ENCODE results near the gene BACE1. TPM values are rescaled to one million over a fixed set of nuclear protein-coding genes. Genes with fewer than 3 reads are reported as not detected.

Gene BACE1
- total and polyA plus RNA-seq, 10 of the 15 experiments (the other 5 are each of a cell fraction or from before 2014, with no cell fraction given), result 0.07 to 1.6 (median 0.32) TPM

GRCh38 chr11:117300773-117301172 is 15.3 kb downstream of the BACE1 start:
- ChIA-PET SMC1A (ENCODE audit: uncharacterized antibody, unreplicated experiment) (no interaction called here), CTCF (no interaction called here), POLR2A (no interaction called here), RAD21 (ENCODE audit: unreplicated experiment) (no interaction called here)
- no peaks in the 10 kb centered on the region for H3K4me1 ChIP-seq (ENCODE audit: control insufficient read depth, insufficient read depth, low read length)
- ATAC-seq (peak; percentile 6; the same call in 1 of the 3 replicates), DNase-seq (ENCODE audit: low read depth, low spot score) (no peak), FAIRE-seq (no peak)
- H2AFZ ChIP-seq (ENCODE audit: control insufficient read depth, low read depth, low read length), result no peak overlapping the region
- H3K27ac ChIP-seq (ENCODE audit: control insufficient read depth, insufficient read depth), result no peak overlapping the region
- H3K4me3 ChIP-seq, result no peak overlapping the region
- no TSS peak for BruUV-seq (replicated peaks)
- 43% methylated on average over 5 of the region's 5 CpGs for WGBS (ENCODE audit: insufficient coverage, insufficient replicate concordance, low lambda C conversion rate, missing lambda C conversion rate)
- no peak overlapping the region for H3K9ac ChIP-seq (ENCODE audit: control insufficient read depth, insufficient read depth, low read length)
- in situ Hi-C loops (cut with MboI) (no loop called here), intact Hi-C loops (cut with micrococcal nuclease; ENCODE audit: unreplicated experiment) (no loop called here)
- no peak overlapping the region for H3K4me2 ChIP-seq (ENCODE audit: control insufficient read depth, insufficient read depth)
- TF ChIP-seq RAD51 (IDR thresholded peaks at IDR 0.05) (no peak), NKRF (conservative IDR thresholded peaks at IDR 0.05) (no peak), TARDBP (IDR thresholded peaks at IDR 0.05; ENCODE audit: borderline replicate concordance) (no peak), HDAC6 (IDR thresholded peaks at IDR 0.05; ENCODE audit: unreplicated experiment) (no peak), ESRRA (IDR thresholded peaks at IDR 0.05; ENCODE audit: low read length) (no peak), ZSCAN29 (IDR thresholded peaks at IDR 0.05) (no peak), RBBP5 (conservative IDR thresholded peaks at IDR 0.05) (no peak)
- H3K36me3 ChIP-seq (ENCODE audit: control insufficient read depth in 2 of 2, insufficient read depth in 2 of 2, low read length in 1 of 2), result no peaks in the 10 kb centered on the region
- no peaks in the 10 kb centered on the region for H3K79me2 ChIP-seq (ENCODE audit: control insufficient read depth, insufficient read depth, low read length)
- no peaks in the 10 kb centered on the region for H3K9me3 ChIP-seq (replicated peaks; ENCODE audit: control insufficient read depth, insufficient read depth, low read length)
- H3K27me3 ChIP-seq (replicated peaks in 1 of 2; ENCODE audit: control insufficient read depth in 2 of 2, insufficient read depth in 2 of 2, low read length in 1 of 2), result peaks cover 2% of the 10 kb centered on the region in 2 experiments; a peak in 1 of 4 replicates
- no peaks in the 10 kb centered on the region for H4K20me1 ChIP-seq (ENCODE audit: control insufficient read depth, insufficient read depth)

- intact Hi-C loops (cut with micrococcal nuclease; ENCODE audit: unreplicated experiment), result no loop called here
- H3K9me3 ChIP-seq (replicated peaks; ENCODE audit: control insufficient read depth, insufficient read depth, low read length), result no peaks in the 10 kb centered on the region
- in situ Hi-C loops (cut with MboI), result no loop called here
- BruUV-seq (replicated peaks), result no TSS peak
- H3K4me1 ChIP-seq (ENCODE audit: control insufficient read depth, insufficient read depth, low read length), result no peaks in the 10 kb centered on the region
- no peak overlapping the region for H3K9ac ChIP-seq (ENCODE audit: control insufficient read depth, insufficient read depth, low read length)
- H2AFZ ChIP-seq (ENCODE audit: control insufficient read depth, low read depth, low read length), result no peak overlapping the region
- peaks cover 2% of the 10 kb centered on the region in 2 experiments; a peak in 1 of 4 replicates for H3K27me3 ChIP-seq (replicated peaks in 1 of 2; ENCODE audit: control insufficient read depth in 2 of 2, insufficient read depth in 2 of 2, low read length in 1 of 2)
- no peak overlapping the region for H3K4me2 ChIP-seq (ENCODE audit: control insufficient read depth, insufficient read depth)
- ChIA-PET CTCF (no interaction called here), RAD21 (ENCODE audit: unreplicated experiment) (no interaction called here), POLR2A (no interaction called here), SMC1A (ENCODE audit: uncharacterized antibody, unreplicated experiment) (no interaction called here)
- FAIRE-seq (no peak), ATAC-seq (peak; percentile 58), DNase-seq (ENCODE audit: low read depth, low spot score) (no peak)
- no peak overlapping the region for H3K27ac ChIP-seq (ENCODE audit: control insufficient read depth, insufficient read depth)
- no peaks in the 10 kb centered on the region for H4K20me1 ChIP-seq (ENCODE audit: control insufficient read depth, insufficient read depth)
- WGBS (ENCODE audit: insufficient coverage, insufficient replicate concordance, low lambda C conversion rate, missing lambda C conversion rate), result 51% methylated on average over 17 of the region's 17 CpGs
- no peak overlapping the region for H3K4me3 ChIP-seq
- no peaks in the 10 kb centered on the region for H3K36me3 ChIP-seq (ENCODE audit: control insufficient read depth in 2 of 2, insufficient read depth in 2 of 2, low read length in 1 of 2)
- no peaks in the 10 kb centered on the region for H3K79me2 ChIP-seq (ENCODE audit: control insufficient read depth, insufficient read depth, low read length)
- TF ChIP-seq BCLAF1 (IDR thresholded peaks at IDR 0.05) (no peak), HDAC2 (IDR thresholded peaks at IDR 0.05) (no peak), BMI1 (IDR thresholded peaks at IDR 0.05; ENCODE audit: borderline replicate concordance) (no peak), TCF12 (IDR thresholded peaks at IDR 0.05; ENCODE audit: low read depth, low read length) (no peak), MLLT1 (IDR thresholded peaks at IDR 0.05) (peak; percentile 80), SREBF2 (IDR thresholded peaks at IDR 0.05; ENCODE audit: low read length) (no peak), CREB1 (IDR thresholded peaks at IDR 0.05; ENCODE audit: low read depth) (no peak), ZNF622 (IDR thresholded peaks at IDR 0.05) (no peak)
Observed at GRCh38 chr11:117300283-117300663, 15.8 kb downstream of the BACE1 start.

All from GM12878 (cell line).